Right atrium auricular region (tissue), 2 donors: ENCODE measurements around the gene NANOS3. TPM values are rescaled to one million over a fixed set of nuclear protein-coding genes. Genes with fewer than 3 reads are reported as not detected.
A peak's percentile ranks its signal among the peaks of the same experiment; 100 is the strongest.

ENCODE experiments used
- DNase-seq: peaks from one replicate; pipeline ENCODE4 v3.0.0-alpha.2; 2019; ENCODE audit warnings: low spot score
- H3K27ac ChIP-seq, 2 donors: fragments of 200-600 bp; sonication (generic); 1 replicate in 1 of 2; 2 replicates in 1 of 2; pipeline ENCODE4 v1.5.1; 2016 to 2019
- H3K27me3 ChIP-seq, 2 donors: fragments of 200-600 bp; sonication (generic); one replicate each; pipeline versions ENCODE4 v1.5.1 to v1.6.0; 2017 to 2019
- H3K36me3 ChIP-seq: fragments of 200-600 bp; sonication (generic); one replicate; pipeline ENCODE4 v1.5.1; 2016
- H3K4me1 ChIP-seq, 2 donors: fragments of 200-600 bp; sonication (generic); one replicate each; pipeline versions ENCODE4 v1.5.1 to v1.6.0; 2017 to 2019
- H3K4me3 ChIP-seq, 2 donors: fragments of 200-600 bp; sonication (generic); 1 replicate in 1 of 2; 2 replicates in 1 of 2; pipeline ENCODE4 v1.5.1; 2017 to 2019; ENCODE audit warnings: mild to moderate bottlenecking in 1 of 2, moderate library complexity in 1 of 2
- H3K9me3 ChIP-seq, 2 donors: fragments of 200-600 bp; sonication (generic); one replicate each; pipeline ENCODE4 v1.5.1; 2019
- total RNA-seq, 2 donors: library from RNA; depleted of rRNA; stranded (reverse); fragments of >200 nt; gene quantifications; one replicate each; pipeline ENCODE4 v1.1.0, GENCODE V29; 2016
- TF ChIP-seq, protein P1 (sequence below), 2 donors: fragments of 200-600 bp; sonication (generic); IDR thresholded peaks; one replicate each; pipeline ENCODE4 v1.5.1; 2019; ENCODE audit warnings: antibody characterized with exemption in 2 of 2

NANOS3 gene
- total RNA-seq, 2 donors from 2014 or later = not detected

DNA sequence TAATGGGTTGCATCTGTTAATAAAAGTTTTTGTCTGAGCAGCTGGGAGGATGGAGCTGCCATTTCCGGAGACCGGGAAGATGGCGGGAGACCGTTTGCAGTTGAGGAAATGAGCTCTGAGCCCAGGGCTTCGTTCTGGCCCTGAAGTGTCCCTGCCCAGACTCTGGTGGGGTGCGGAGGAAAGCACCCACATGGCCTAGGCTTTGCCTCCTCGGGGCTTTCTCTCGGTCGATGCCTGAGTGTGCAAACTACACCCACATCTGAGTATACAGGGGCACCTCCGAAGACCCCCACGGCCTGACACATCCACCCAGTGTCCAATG lies 15.6 kb upstream of the NANOS3 start:
- TF ChIP-seq, protein P1, sequence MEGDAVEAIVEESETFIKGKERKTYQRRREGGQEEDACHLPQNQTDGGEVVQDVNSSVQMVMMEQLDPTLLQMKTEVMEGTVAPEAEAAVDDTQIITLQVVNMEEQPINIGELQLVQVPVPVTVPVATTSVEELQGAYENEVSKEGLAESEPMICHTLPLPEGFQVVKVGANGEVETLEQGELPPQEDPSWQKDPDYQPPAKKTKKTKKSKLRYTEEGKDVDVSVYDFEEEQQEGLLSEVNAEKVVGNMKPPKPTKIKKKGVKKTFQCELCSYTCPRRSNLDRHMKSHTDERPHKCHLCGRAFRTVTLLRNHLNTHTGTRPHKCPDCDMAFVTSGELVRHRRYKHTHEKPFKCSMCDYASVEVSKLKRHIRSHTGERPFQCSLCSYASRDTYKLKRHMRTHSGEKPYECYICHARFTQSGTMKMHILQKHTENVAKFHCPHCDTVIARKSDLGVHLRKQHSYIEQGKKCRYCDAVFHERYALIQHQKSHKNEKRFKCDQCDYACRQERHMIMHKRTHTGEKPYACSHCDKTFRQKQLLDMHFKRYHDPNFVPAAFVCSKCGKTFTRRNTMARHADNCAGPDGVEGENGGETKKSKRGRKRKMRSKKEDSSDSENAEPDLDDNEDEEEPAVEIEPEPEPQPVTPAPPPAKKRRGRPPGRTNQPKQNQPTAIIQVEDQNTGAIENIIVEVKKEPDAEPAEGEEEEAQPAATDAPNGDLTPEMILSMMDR (IDR thresholded peaks at IDR 0.05) = no peak
- DNase-seq = no peak
- no peaks in the 10 kb centered on the region for H3K27me3 ChIP-seq
- no peaks in the 10 kb centered on the region for H3K9me3 ChIP-seq
- peaks cover 0 to 23% of the 10 kb centered on the region in 2 donors for H3K4me1 ChIP-seq
- no peaks in the 10 kb centered on the region for H3K36me3 ChIP-seq
- H3K4me3 ChIP-seq = peak overlapping the region; percentile 22 to 40
- peak overlapping the region; percentile 89 for H3K27ac ChIP-seq

DNA sequence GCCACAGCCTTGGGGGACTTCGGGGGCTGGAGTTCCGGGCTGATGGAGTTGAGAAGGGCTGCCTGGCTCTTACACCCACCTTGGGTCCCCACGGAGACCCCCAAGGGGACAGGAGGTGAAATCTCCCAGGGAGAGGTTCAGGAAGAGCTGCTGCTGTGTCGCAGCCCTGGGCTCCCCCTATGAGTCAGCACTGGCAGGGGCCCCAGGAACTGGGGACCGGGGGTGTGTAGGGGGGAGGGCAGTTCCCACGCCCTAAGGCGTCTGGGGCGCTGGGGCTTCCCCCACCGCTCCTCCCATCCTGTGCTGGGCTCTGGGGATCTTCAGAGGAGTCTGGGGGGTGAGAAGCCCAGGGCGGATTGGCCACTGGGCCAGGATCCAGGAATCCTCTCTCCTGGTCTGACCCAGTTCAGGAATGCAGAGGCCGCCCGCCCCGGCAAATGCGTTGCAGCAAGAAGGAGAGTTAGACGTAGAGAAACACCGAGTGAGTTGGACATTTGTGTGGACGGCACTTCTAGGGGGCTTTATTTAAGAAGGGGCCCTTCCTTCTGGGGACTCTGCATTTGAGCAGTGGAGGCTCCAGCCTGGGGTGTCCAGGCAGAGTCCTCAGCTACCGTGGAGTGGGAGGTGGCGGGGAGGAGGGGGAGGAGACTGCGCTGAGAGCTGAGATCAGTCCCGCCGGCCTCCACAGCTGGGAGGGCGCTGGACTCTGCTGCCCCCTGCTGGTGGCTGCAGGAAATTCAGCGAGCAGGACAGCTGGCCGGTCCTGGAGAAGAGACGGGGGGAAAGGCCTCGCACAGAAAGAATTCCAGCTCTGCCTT lies 15.0 kb upstream of the NANOS3 start:
- peak overlapping the region; percentile 89 for H3K27ac ChIP-seq
- peaks cover 0 to 24% of the 10 kb centered on the region in 2 donors for H3K4me1 ChIP-seq
- TF ChIP-seq, protein P1 (IDR thresholded peaks at IDR 0.05) = peak; percentile 97 to 99
- no peaks in the 10 kb centered on the region for H3K27me3 ChIP-seq
- DNase-seq = peak; percentile 95
- H3K36me3 ChIP-seq = no peaks in the 10 kb centered on the region
- H3K9me3 ChIP-seq = no peaks in the 10 kb centered on the region
- peak overlapping the region; percentile 22 to 40 for H3K4me3 ChIP-seq

DNA sequence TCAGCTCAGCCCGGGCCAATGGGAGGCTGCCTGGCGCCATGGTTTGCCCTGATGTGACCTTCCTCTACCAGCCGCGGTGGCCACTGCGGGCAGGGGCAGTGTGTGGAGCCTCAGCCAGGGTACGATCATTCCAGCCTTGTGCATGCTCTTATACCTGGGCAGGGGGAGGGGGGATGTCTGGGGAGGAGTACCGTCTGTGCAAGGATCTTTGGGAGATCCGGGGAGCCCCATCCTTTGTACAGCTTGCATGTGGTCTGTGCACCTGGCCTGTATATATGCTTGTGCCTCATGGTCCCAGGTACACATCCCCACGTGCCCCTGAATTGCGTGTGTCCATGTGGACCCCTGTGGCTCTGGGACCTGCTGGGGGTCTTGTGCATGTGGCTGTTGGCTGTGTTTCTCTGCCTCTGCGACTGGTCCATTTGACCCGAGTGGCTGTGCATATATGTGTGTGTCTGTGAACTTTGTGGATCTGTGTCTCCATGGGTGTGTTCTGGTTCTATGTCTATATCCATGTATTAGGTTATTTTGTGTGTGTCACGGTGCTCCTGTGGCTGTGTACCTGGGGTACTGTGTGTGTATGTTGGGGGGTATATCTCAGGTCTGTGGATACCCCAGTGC lies 12.8 kb upstream of the NANOS3 start:
- TF ChIP-seq, protein P1 (IDR thresholded peaks at IDR 0.05) = no peak
- Histone ChIP-seq H3K4me1 (peaks cover 0 to 24% of the 10 kb centered on the region in 2 donors), H3K36me3 (no peaks in the 10 kb centered on the region), H3K9me3 (no peaks in the 10 kb centered on the region), H3K27ac (peak overlapping the region; percentile 55), H3K27me3 (no peaks in the 10 kb centered on the region), H3K4me3 (no peak overlapping the region)
- no peak for DNase-seq

DNA sequence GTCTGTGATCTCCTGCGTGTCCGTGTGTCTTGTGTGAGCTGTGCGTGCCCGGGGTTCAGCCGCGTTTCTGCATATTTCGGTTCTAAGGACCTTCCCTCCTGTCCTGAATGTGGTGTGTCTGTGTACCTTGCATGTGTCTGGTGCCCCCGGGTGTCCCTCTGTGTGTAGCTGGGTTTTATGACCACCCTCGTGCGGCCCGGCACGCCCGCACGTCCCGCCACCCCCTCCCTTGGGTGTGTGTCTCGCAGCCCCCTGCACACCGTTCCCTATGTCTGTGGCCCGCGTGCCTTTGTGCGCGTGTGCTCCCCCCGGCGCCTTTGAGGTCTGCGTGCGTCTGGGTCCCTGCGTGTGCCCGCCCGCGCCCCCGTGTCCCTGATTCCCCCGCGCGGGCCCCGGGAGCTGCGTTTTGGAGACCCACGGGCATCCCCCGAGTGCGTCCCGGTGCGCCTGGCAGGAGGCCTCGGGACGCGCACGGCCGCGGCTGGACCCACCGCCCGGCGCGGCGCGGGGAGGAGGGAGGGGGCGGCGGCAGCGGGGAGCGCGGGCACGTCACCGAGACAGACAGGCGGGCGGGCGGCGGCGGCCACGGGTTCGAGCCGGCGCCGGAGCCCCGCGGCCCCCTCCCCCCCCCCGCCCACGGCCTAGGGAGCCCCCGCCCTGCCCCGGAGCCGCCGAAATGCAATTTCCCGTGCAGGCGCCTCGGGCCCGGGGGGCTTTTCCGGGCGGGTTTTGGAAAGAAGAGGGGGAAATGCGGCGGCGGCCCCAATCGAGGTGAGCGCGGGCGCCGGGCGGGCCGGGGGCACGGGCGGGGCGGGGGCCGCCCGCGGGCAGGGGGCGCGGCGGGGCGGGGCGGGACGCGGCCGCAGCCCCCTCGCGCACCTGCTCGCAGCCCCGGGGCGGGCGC lies 12.0 kb upstream of the NANOS3 start:
- peak overlapping the region; percentile 63 to 82 for H3K4me3 ChIP-seq
- no peak for DNase-seq
- TF ChIP-seq, protein P1 (IDR thresholded peaks at IDR 0.05) = no peak

DNA sequence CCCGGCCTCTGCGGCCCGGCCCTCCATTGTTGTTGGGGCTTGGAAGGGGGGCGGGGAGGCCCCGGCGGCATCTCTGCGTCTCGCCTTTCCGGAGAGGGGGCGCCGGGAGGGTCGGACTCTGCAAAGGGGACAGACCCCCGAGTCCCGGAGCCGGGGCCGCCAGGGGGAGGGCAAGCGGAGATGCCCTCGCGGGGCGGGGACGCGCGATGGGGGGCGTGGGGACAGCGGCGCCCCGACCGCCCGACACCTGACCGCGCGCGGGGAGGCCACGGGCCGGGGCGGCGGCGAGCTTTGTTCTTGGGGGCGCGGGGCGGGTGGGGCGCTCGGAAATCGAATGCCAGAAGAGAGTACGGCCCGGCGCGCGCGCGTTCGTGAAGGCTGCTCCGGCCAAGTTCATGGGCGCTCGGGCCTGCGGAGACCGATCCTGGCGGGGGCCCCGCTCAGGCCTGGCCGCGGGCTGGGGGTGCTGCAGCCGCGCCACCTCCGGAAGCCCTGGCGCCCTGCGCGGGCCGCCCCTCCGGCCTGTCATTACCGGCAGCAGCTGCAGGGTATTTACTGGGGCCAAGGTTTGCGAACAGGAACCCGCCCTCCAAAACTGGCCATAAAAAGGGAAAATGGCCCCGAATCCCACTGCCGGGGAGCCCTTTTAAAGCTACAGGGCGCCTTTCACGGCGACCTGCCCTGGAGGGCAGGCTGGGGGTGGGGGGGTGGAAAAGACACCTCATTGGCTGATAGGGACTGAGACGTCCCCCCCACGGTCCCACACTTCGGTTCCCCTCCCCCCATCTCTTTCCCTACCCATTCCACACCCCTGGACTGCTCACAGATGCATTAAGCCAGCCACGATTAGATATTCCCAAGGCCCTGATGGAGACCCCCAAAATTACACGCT lies 11.1 kb upstream of the NANOS3 start:
- DNase-seq = no peak
- Histone ChIP-seq H3K27ac (peak overlapping the region; percentile 56 to 66), H3K9me3 (no peaks in the 10 kb centered on the region), H3K27me3 (no peaks in the 10 kb centered on the region), H3K4me1 (peaks cover 0 to 23% of the 10 kb centered on the region in 2 donors), H3K36me3 (no peaks in the 10 kb centered on the region), H3K4me3 (peak overlapping the region; percentile 63 to 82)
- TF ChIP-seq, protein P1 (IDR thresholded peaks at IDR 0.05) = no peak

More for the DNA sequence above, 12.0 kb upstream of the NANOS3 start:
- Histone ChIP-seq H3K27ac (peak overlapping the region; percentile 55), H3K27me3 (no peaks in the 10 kb centered on the region), H3K36me3 (no peaks in the 10 kb centered on the region), H3K9me3 (no peaks in the 10 kb centered on the region), H3K4me1 (peaks cover 0 to 24% of the 10 kb centered on the region in 2 donors)
